ENCODE results near the gene KCNN3.

DNA sequence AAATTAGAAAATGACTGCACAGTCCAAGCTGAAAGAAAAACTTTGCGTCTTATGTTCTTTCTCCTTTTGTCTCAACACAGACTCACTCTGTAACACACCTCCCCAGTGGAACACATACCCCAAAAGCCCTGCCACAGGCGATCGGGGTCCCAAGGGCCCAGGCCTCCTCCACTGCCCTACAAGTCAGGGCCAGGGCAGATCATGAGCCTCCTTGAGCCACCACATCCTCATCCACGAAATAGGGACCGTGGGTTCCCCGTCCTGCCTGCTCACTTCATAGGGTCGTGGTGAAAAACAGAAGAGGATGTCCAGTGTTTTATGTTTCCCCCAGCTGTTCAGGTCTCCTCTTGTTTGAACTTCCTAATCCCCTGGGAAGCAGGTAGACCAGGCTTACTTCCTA is 116.7 kb downstream of the KCNN3 start:
- no peak for TF ChIP-seq POLR2A (IDR thresholded peaks at IDR 0.05)
- TF ChIP-seq POLR2AphosphoS5 (IDR thresholded peaks at IDR 0.05) = no peak
- TF ChIP-seq EP300 (IDR thresholded peaks at IDR 0.05) = no peak
- TF ChIP-seq, protein P1, sequence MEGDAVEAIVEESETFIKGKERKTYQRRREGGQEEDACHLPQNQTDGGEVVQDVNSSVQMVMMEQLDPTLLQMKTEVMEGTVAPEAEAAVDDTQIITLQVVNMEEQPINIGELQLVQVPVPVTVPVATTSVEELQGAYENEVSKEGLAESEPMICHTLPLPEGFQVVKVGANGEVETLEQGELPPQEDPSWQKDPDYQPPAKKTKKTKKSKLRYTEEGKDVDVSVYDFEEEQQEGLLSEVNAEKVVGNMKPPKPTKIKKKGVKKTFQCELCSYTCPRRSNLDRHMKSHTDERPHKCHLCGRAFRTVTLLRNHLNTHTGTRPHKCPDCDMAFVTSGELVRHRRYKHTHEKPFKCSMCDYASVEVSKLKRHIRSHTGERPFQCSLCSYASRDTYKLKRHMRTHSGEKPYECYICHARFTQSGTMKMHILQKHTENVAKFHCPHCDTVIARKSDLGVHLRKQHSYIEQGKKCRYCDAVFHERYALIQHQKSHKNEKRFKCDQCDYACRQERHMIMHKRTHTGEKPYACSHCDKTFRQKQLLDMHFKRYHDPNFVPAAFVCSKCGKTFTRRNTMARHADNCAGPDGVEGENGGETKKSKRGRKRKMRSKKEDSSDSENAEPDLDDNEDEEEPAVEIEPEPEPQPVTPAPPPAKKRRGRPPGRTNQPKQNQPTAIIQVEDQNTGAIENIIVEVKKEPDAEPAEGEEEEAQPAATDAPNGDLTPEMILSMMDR (IDR thresholded peaks at IDR 0.05) = no peak
